ENCODE results near the gene DIP2A.
"Not testable (repeated sequence)": the region's sequence is repeated elsewhere in the genome, so short reads cannot be mapped to it uniquely, and the experiment has no call there.

Gene DIP2A

DNA sequence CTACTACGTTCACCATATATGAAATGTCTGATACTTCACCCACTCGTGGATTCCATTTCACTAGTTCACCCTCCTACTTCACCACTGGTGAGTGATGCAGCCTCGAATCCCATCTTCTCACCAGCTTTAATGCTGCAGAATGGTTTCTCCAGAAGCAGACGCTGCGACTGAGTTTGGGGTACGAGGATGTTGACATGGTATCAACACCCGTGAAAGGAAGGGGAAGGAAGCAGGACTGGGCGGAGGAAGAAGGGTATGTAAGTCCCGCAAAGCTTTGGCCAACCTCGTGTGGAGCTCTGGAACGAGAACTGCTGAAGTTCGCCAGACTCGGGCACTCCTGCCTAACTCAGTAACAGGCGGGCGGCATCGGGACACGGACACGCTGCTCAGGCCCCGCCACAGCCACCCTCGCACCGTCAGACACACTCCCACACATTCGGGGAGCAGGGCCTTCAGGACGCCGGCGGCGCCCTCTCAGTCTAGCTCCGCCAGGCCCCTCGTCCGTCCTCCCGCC is 833 bp upstream of the DIP2A start:
- DNase-seq (ENCODE audit: low read depth) = peak; percentile 43
- TF ChIP-seq, protein P1, sequence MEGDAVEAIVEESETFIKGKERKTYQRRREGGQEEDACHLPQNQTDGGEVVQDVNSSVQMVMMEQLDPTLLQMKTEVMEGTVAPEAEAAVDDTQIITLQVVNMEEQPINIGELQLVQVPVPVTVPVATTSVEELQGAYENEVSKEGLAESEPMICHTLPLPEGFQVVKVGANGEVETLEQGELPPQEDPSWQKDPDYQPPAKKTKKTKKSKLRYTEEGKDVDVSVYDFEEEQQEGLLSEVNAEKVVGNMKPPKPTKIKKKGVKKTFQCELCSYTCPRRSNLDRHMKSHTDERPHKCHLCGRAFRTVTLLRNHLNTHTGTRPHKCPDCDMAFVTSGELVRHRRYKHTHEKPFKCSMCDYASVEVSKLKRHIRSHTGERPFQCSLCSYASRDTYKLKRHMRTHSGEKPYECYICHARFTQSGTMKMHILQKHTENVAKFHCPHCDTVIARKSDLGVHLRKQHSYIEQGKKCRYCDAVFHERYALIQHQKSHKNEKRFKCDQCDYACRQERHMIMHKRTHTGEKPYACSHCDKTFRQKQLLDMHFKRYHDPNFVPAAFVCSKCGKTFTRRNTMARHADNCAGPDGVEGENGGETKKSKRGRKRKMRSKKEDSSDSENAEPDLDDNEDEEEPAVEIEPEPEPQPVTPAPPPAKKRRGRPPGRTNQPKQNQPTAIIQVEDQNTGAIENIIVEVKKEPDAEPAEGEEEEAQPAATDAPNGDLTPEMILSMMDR (IDR thresholded peaks at IDR 0.05; ENCODE audit: low read length, missing control alignments) = no peak
- peak overlapping the region; percentile 65 for H3K4me3 ChIP-seq (replicated peaks; ENCODE audit: low read depth, low read length)

- TF ChIP-seq, protein P1 (IDR thresholded peaks at IDR 0.05; ENCODE audit: low read length, missing control alignments) = no peak
- peak overlapping the region; percentile 77 for H3K4me3 ChIP-seq (replicated peaks; ENCODE audit: low read depth, low read length)
- no peak for DNase-seq (ENCODE audit: low read depth)
These were observed 299 bp downstream of the DIP2A start for GRCh38 chr21:46459024-46459355.

DNA sequence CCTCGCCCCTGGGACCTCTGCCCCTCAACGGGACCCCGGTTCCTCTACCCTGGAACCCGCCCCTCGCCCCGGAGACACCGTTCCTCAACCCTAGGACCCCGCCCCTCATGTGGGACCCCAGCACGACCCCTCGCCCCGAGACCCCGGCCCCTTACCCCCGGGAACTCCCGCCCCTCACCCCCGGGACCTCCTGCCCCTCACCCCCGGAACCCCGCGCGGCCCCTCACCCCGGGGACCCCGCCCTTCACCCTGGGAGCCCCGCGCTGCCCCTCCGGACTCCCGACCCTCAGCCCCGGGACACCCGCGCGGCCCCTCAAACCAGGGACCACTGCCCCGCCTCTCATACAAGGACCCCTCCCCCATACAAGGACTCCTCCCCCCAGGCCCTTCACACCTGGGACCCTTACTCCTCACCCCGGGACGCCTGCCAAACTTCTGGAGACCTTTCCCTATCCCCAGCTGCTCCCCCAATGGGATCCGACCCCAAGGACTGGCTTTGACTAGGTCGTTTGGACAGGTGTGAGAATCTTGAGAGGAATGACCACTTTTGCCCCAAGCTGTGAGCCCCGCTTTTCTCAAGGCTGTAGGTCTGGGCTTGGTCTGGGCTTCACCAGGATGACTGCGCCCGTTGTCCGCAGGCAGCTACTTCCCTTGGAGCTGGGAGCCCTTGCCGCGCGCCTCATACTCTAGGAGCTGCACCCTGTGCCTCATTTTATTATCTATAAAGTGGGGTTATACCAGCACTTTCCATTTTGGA is 843 bp downstream of the DIP2A start:
- peak; percentile 46 for DNase-seq (ENCODE audit: low read depth)
- H3K4me3 ChIP-seq (replicated peaks; ENCODE audit: low read depth, low read length) = peak overlapping the region; percentile 77
- TF ChIP-seq, protein P1 (IDR thresholded peaks at IDR 0.05; ENCODE audit: low read length, missing control alignments) = no peak

- DNase-seq (ENCODE audit: low read depth) = no peak
- H3K4me3 ChIP-seq (replicated peaks; ENCODE audit: low read depth, low read length) = no peak overlapping the region
- TF ChIP-seq, protein P1 (IDR thresholded peaks at IDR 0.05; ENCODE audit: low read length, missing control alignments) = no peak
These were observed 3.2 kb downstream of the DIP2A start for GRCh38 chr21:46461909-46462308.

- not testable (repeated sequence) for DNase-seq (ENCODE audit: low read depth); H3K4me3 ChIP-seq (replicated peaks; ENCODE audit: low read depth, low read length)
These were observed 6.5 kb downstream of the DIP2A start for GRCh38 chr21:46465153-46465552.

GRCh38 chr21:46465651-46466050 is 7.0 kb downstream of the DIP2A start:
- H3K4me3 ChIP-seq (replicated peaks; ENCODE audit: low read depth, low read length) = no peak overlapping the region
- no peak for DNase-seq (ENCODE audit: low read depth)

GRCh38 chr21:46468108-46468774 is 9.6 kb downstream of the DIP2A start:
- TF ChIP-seq, protein P1 (IDR thresholded peaks at IDR 0.05; ENCODE audit: low read length, missing control alignments) = no peak
- H3K4me3 ChIP-seq (replicated peaks; ENCODE audit: low read depth, low read length) = no peak overlapping the region
- no peak for DNase-seq (ENCODE audit: low read depth)

More at GRCh38 chr21:46465651-46466050, 7.0 kb downstream of the DIP2A start:
- TF ChIP-seq, protein P1 (IDR thresholded peaks at IDR 0.05; ENCODE audit: low read length, missing control alignments) = no peak

All from fibroblast of pulmonary artery (primary cell).